CD14-positive monocyte (primary cell): Measurements from ENCODE around the gene RAMP1. TPM values are rescaled to one million over a fixed set of nuclear protein-coding genes. Genes with fewer than 3 reads are reported as not detected.

Experiments
- DNase-seq, 3 donors: peaks; one replicate each; pipeline ENCODE4 v3.0.0-alpha.2; 2011 to 2022
- H2AFZ ChIP-seq: 2 replicates; pipeline ENCODE4 v1.6.0; 2012; ENCODE audit warnings: mild to moderate bottlenecking, low read depth, low read length, inconsistent platforms; ENCODE audit not compliant: insufficient read depth, poor library complexity, severe bottlenecking
- H3K27ac ChIP-seq, 2 donors: 1 replicate in 1 of 2; 2 replicates in 1 of 2; pipeline ENCODE4 v1.5.1; 2012 to 2013; ENCODE audit warnings: low read length in 2 of 2, control low read depth in 1 of 2, inconsistent platforms in 1 of 2, low read depth in 1 of 2, mild to moderate bottlenecking in 1 of 2
- H3K27me3 ChIP-seq, 2 donors: one replicate each; pipeline versions ENCODE4 v1.6.0 to v1.6.1; 2011 to 2013; ENCODE audit warnings: low read length in 2 of 2; ENCODE audit not compliant: control insufficient read depth in 2 of 2, insufficient read depth in 2 of 2
- H3K36me3 ChIP-seq, 2 donors: replicated peaks in 1 of 2; 1 replicate in 1 of 2; 2 replicates in 1 of 2; pipeline versions ENCODE4 v1.5.1 to v1.6.1; 2012 to 2013; ENCODE audit warnings: low read length in 2 of 2, control low read depth in 1 of 2, inconsistent platforms in 1 of 2, mild to moderate bottlenecking in 1 of 2; ENCODE audit not compliant: insufficient read depth in 2 of 2, control insufficient read depth in 1 of 2
- H3K4me1 ChIP-seq, 2 donors: 1 replicate in 1 of 2; 2 replicates in 1 of 2; pipeline versions ENCODE4 v1.5.1 to v1.6.1; 2012 to 2013; ENCODE audit warnings: low read length in 2 of 2, control low read depth in 1 of 2, inconsistent platforms in 1 of 2, mild to moderate bottlenecking in 1 of 2, moderate library complexity in 1 of 2; ENCODE audit not compliant: insufficient read depth in 2 of 2, control insufficient read depth in 1 of 2
- H3K4me2 ChIP-seq: replicated peaks from 2 replicates; pipeline ENCODE3; 2012; ENCODE audit warnings: low read length, moderate library complexity, mild to moderate bottlenecking; ENCODE audit not compliant: poor library complexity, severe bottlenecking; ENCODE audit errors: extremely low read depth
- H3K4me3 ChIP-seq, 3 experiments: fragments of 200-600 bp in 1 of 3; sonication (generic) in 1 of 3; replicated peaks in 1 of 3; 1 replicate in 2 of 3; 2 replicates in 1 of 3; pipeline ENCODE4 v1.5.1; 2011 to 2013; ENCODE audit warnings: low read length in 3 of 3, mild to moderate bottlenecking in 3 of 3, control low read depth in 2 of 3, low read depth in 2 of 3, inconsistent platforms in 1 of 3, moderate library complexity in 1 of 3
- H3K79me2 ChIP-seq: 2 replicates; pipeline ENCODE4 v1.6.0; 2012; ENCODE audit warnings: mild to moderate bottlenecking, control low read depth, inconsistent platforms, low read length, moderate library complexity; ENCODE audit not compliant: insufficient read depth
- H3K9ac ChIP-seq: 2 replicates; pipeline ENCODE4 v1.6.0; 2017; ENCODE audit warnings: low read length, mild to moderate bottlenecking; ENCODE audit not compliant: insufficient read depth, poor library complexity, severe bottlenecking
- H3K9me3 ChIP-seq, 2 donors: replicated peaks in 1 of 2; 1 replicate in 1 of 2; 2 replicates in 1 of 2; pipeline versions ENCODE4 v1.5.1 to v1.6.1; 2012 to 2013; ENCODE audit warnings: low read length in 2 of 2, control low read depth in 1 of 2; ENCODE audit not compliant: control insufficient read depth in 1 of 2, insufficient read depth in 1 of 2
- H4K20me1 ChIP-seq: 2 replicates; pipeline ENCODE4 v1.6.0; 2012; ENCODE audit warnings: mild to moderate bottlenecking, low read length, control low read depth, moderate library complexity; ENCODE audit not compliant: insufficient read depth
- H3K27ac Mint-ChIP-seq, 7 donors: one replicate each; pipeline ENCODE4 v1.8.0; 2020; ENCODE audit warnings: mild to moderate bottlenecking in 7 of 7, mixed read lengths in 7 of 7, moderate library complexity in 6 of 7, inconsistent platforms in 2 of 7
- H3K27me3 Mint-ChIP-seq, 3 donors: one replicate each; pipeline ENCODE4 v1.8.0; 2021 to 2022; ENCODE audit warnings: low read depth in 3 of 3, mild to moderate bottlenecking in 3 of 3, mixed read lengths in 3 of 3, moderate library complexity in 3 of 3, inconsistent platforms in 1 of 3
- H3K36me3 Mint-ChIP-seq, 2 donors: one replicate each; pipeline ENCODE4 v1.8.0; 2020; ENCODE audit warnings: mixed read lengths in 2 of 2, inconsistent platforms in 1 of 2, mild to moderate bottlenecking in 1 of 2
- H3K4me1 Mint-ChIP-seq: one replicate; pipeline ENCODE4 v1.8.0; 2020; ENCODE audit warnings: mild to moderate bottlenecking, mixed read lengths
- H3K4me3 Mint-ChIP-seq, 2 donors: one replicate each; pipeline ENCODE4 v1.8.0; 2020; ENCODE audit warnings: mild to moderate bottlenecking in 2 of 2, mixed read lengths in 2 of 2, moderate library complexity in 1 of 2
- H3K9me3 Mint-ChIP-seq, 7 donors: one replicate each; pipeline ENCODE4 v1.8.0; 2020 to 2022; ENCODE audit warnings: mixed read lengths in 7 of 7, mild to moderate bottlenecking in 6 of 7, moderate library complexity in 6 of 7, inconsistent platforms in 2 of 7
- CTCF ChIP-seq: fragments of 200-600 bp; IDR thresholded peaks from one replicate; pipeline ENCODE4 v1.8.0; 2022; ENCODE audit warnings: antibody characterized with exemption, mild to moderate bottlenecking
- whole genome bisulfite sequencing: methylation state at CpG from one replicate; pipeline ENCODE4 v1.1.5; 2013; ENCODE audit warnings: missing lambda C conversion rate; ENCODE audit not compliant: insufficient coverage; 5-methylcytosine and 5-hydroxymethylcytosine counted together
- intact Hi-C, 2 donors: fragments of 100-400 bp; cut with micrococcal nuclease; formaldehyde crosslinking; loops; one replicate each; pipeline versions ENCODE4 v1.15.0 to v1.15.1; 2023
- polyA plus RNA-seq, 3 donors: library from polyadenylated mRNA; depleted of rRNA in 1 of 3; unstranded in 2 of 3; stranded (reverse) in 1 of 3; fragments of 300-500 nt in 2 of 3; fragments of >200 nt in 1 of 3; fragmentation: Illumina TruSeq in 2 of 3; gene quantifications; 1 replicate in 2 of 3; 2 replicates in 1 of 3; pipeline ENCODE4 v1.2.3, GENCODE V29; 2012 to 2021

RAMP1 gene
- polyA plus RNA-seq, 3 donors, result not detected

DNA sequence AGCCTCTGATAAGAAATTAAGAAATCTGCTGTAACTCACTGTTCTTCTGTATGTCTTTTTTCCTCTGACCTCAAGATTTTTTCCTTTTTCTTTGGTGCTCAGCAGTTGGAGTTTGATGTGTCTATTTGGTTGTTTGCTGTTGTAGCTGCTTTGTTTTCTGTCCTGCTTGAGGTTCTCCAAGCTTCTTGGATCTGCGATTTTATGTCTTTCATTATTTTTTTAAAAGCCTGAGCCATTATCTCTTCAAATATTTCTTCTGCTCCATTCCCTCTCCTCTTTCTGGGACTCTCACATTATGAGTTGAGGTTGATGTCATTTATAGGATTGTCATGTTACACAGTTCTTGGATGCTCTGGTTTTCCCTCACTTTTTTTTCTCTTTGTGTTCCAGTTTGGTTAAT lies 47.7 kb downstream of the RAMP1 start:
- no CpG with 5 or more reads among the region's 1 CpG for WGBS
- no peak for DNase-seq
- no peaks in the 10 kb centered on the region for H3K27me3 ChIP-seq
- no peaks in the 10 kb centered on the region for H4K20me1 ChIP-seq
- intact Hi-C loops, result no loop called here
- no peak overlapping the region for H3K27ac ChIP-seq
- H3K9me3 Mint-ChIP-seq, result peaks cover 13 to 25% (median 17%) of the 10 kb centered on the region in 7 donors
- H3K4me2 ChIP-seq, result no peak overlapping the region
- H3K79me2 ChIP-seq, result no peaks in the 10 kb centered on the region
- H3K4me3 ChIP-seq, result no peak overlapping the region
- H3K27me3 Mint-ChIP-seq, result peaks cover 0 to 4% (median 1%) of the 10 kb centered on the region in 3 donors
- H3K9ac ChIP-seq, result no peak overlapping the region
- no peak overlapping the region for H2AFZ ChIP-seq
- H3K4me1 ChIP-seq, result no peaks in the 10 kb centered on the region
- H3K36me3 Mint-ChIP-seq, result no peaks in the 10 kb centered on the region
- peaks cover 20% of the 10 kb centered on the region for H3K4me1 Mint-ChIP-seq
- H3K9me3 ChIP-seq, result peaks cover 0 to 24% of the 10 kb centered on the region in 2 donors
- H3K36me3 ChIP-seq, result no peaks in the 10 kb centered on the region
- H3K4me3 Mint-ChIP-seq, result no peak overlapping the region
- no peak for TF ChIP-seq CTCF
- H3K27ac Mint-ChIP-seq, result no peak overlapping the region

- Histone ChIP-seq H3K79me2 (no peaks in the 10 kb centered on the region), H3K4me3 (no peak overlapping the region), H3K27ac (no peak overlapping the region), H3K9me3 (peaks cover 0 to 24% of the 10 kb centered on the region in 2 donors), H4K20me1 (no peaks in the 10 kb centered on the region), H3K36me3 (no peaks in the 10 kb centered on the region), H3K9ac (no peak overlapping the region), H3K4me2 (no peak overlapping the region), H2AFZ (no peak overlapping the region), H3K4me1 (no peaks in the 10 kb centered on the region), H3K27me3 (no peaks in the 10 kb centered on the region)
- DNase-seq, result no peak
- Mint-ChIP-seq H3K27ac (no peak overlapping the region), H3K4me1 (peaks cover 18% of the 10 kb centered on the region), H3K27me3 (peaks cover 0 to 1% (median 0%) of the 10 kb centered on the region in 3 donors), H3K9me3 (peaks cover 13 to 25% (median 17%) of the 10 kb centered on the region in 7 donors), H3K4me3 (no peak overlapping the region), H3K36me3 (no peaks in the 10 kb centered on the region)
- TF ChIP-seq CTCF, result no peak
- WGBS, result 96% methylated on average over 13 of the region's 13 CpGs
- intact Hi-C loops, result no loop called here
Observed at GRCh38 chr2:237909075-237909695, 49.8 kb downstream of the RAMP1 start.
